Activated CD4-positive, alpha-beta T cell treated with anti-CD3 and anti-CD28 coated beads for 36 hours (primary cell): ENCODE data around the gene SDCBP2. TPM values are rescaled to one million over a fixed set of nuclear protein-coding genes. Genes with fewer than 3 reads are reported as not detected.
A peak's percentile ranks its signal among the peaks of the same experiment; 100 is the strongest.

Experiments used
- ATAC-seq: fragments of 200-7000 bp; cut with Tn5 transposase; one replicate; pipeline ENCODE4 v1.10.0; 2021; ENCODE audit warnings: mild to moderate bottlenecking, moderate library complexity
- CTCF ChIA-PET: fragments of 350-600 bp; sonication (Branson Sonifier 250); formaldehyde crosslinking; loops from one replicate; lab custom pipeline; 2021; ENCODE audit warnings: antibody characterized with exemption; lab: Charles Lee
- POLR2A ChIA-PET: fragments of 350-600 bp; sonication (Branson Sonifier 250); formaldehyde crosslinking; loops from one replicate; lab custom pipeline; 2021; ENCODE audit warnings: antibody characterized with exemption, inconsistent platforms; lab: Charles Lee
- DNase-seq: peaks from one replicate; pipeline ENCODE4 v3.0.0-alpha.2; 2020
- H3K27ac Mint-ChIP-seq: one replicate; pipeline ENCODE4 v1.8.0; 2021; ENCODE audit warnings: mixed read lengths
- H3K27me3 Mint-ChIP-seq: one replicate; pipeline ENCODE4 v1.8.0; 2021; ENCODE audit warnings: mixed read lengths
- H3K36me3 Mint-ChIP-seq: one replicate; pipeline ENCODE4 v1.8.0; 2021; ENCODE audit warnings: low read depth, mixed read lengths
- H3K4me1 Mint-ChIP-seq: one replicate; pipeline ENCODE4 v1.8.0; 2021; ENCODE audit warnings: mixed read lengths
- H3K4me3 Mint-ChIP-seq: one replicate; pipeline ENCODE4 v1.8.0; 2021; ENCODE audit warnings: mild to moderate bottlenecking, moderate library complexity, mixed read lengths
- H3K9me3 Mint-ChIP-seq: one replicate; pipeline ENCODE4 v1.8.0; 2021; ENCODE audit warnings: low read depth, mixed read lengths
- intact Hi-C, 2 experiments: fragments of 100-400 bp; cut with DNase I in 1 of 2; cut with micrococcal nuclease in 1 of 2; formaldehyde crosslinking; loops; one replicate each; pipeline versions ENCODE4 v1.14.2 to v1.15.1; 2022 to 2024; cut with DNase I, micrococcal nuclease
- total RNA-seq, 2 experiments: library from RNA; stranded (reverse); gene quantifications; one replicate each; pipeline ENCODE4 v1.2.3, GENCODE V29; 2021

The SDCBP2 gene
- total RNA-seq, 2 experiments from 2014 or later = 2.8 to 3.2 TPM

- CTCF ChIA-PET = no interaction called here
- no peak overlapping the region for H3K4me3 Mint-ChIP-seq
- no peaks in the 10 kb centered on the region for H3K27me3 Mint-ChIP-seq
- H3K27ac Mint-ChIP-seq = no peak overlapping the region
- H3K4me1 Mint-ChIP-seq = peaks cover 6% of the 10 kb centered on the region
- DNase-seq = no peak
- no peaks in the 10 kb centered on the region for H3K36me3 Mint-ChIP-seq
- intact Hi-C loops = no loop called here
- POLR2A ChIA-PET = no interaction called here
- ATAC-seq = no peak
- H3K9me3 Mint-ChIP-seq = no peaks in the 10 kb centered on the region
These were observed 34.4 kb downstream of the SDCBP2 start for GRCh38 chr20:1294497-1294896.

GRCh38 chr20:1293641-1294379, 35.1 kb downstream of the SDCBP2 start:
- ATAC-seq (no peak), DNase-seq (no peak)
- H3K27ac Mint-ChIP-seq = no peak overlapping the region
- POLR2A ChIA-PET = no interaction called here
- H3K36me3 Mint-ChIP-seq = no peaks in the 10 kb centered on the region
- H3K9me3 Mint-ChIP-seq = no peaks in the 10 kb centered on the region
- peaks cover 6% of the 10 kb centered on the region for H3K4me1 Mint-ChIP-seq
- intact Hi-C loops = no loop called here
- no peak overlapping the region for H3K4me3 Mint-ChIP-seq
- CTCF ChIA-PET = no interaction called here
- H3K27me3 Mint-ChIP-seq = no peaks in the 10 kb centered on the region

GRCh38 chr20:1292620-1293019, 36.3 kb downstream of the SDCBP2 start:
- no peaks in the 10 kb centered on the region for H3K9me3 Mint-ChIP-seq
- ATAC-seq (no peak), DNase-seq (no peak)
- intact Hi-C loops = no loop called here
- ChIA-PET CTCF (interaction anchor here (0.6 kb wide), 1 partner anchor 244 kb away, joined by 3 read pairs; no protein-coding TSS in a partner anchor), POLR2A (no interaction called here)
- H3K27me3 Mint-ChIP-seq = no peaks in the 10 kb centered on the region
- H3K4me1 Mint-ChIP-seq = peaks cover 13% of the 10 kb centered on the region
- H3K27ac Mint-ChIP-seq = no peak overlapping the region
- H3K36me3 Mint-ChIP-seq = no peaks in the 10 kb centered on the region
- no peak overlapping the region for H3K4me3 Mint-ChIP-seq

- no peaks in the 10 kb centered on the region for H3K9me3 Mint-ChIP-seq
- no peaks in the 10 kb centered on the region for H3K27me3 Mint-ChIP-seq
- H3K4me1 Mint-ChIP-seq = peaks cover 26% of the 10 kb centered on the region
- ChIA-PET POLR2A (no interaction called here), CTCF (interaction anchor here (0.7 to 1.5 kb wide), 5 partner anchors 9 to 16 kb away, joined by 3 to 4 read pairs (median 4); no protein-coding TSS in a partner anchor)
- no peak for DNase-seq
- H3K27ac Mint-ChIP-seq = no peak overlapping the region
- H3K36me3 Mint-ChIP-seq = no peaks in the 10 kb centered on the region
- ATAC-seq = no peak
- intact Hi-C loops = no loop called here
- H3K4me3 Mint-ChIP-seq = no peak overlapping the region
These were observed 37.7 kb downstream of the SDCBP2 start for GRCh38 chr20:1291191-1291741.

GRCh38 chr20:1287787-1288569, 41.0 kb downstream of the SDCBP2 start:
- ChIA-PET CTCF (interaction anchor here (0.9 kb wide), 1 partner anchor 13 kb away, joined by 3 read pairs; no protein-coding TSS in a partner anchor), POLR2A (no interaction called here)
- peaks cover 54% of the 10 kb centered on the region for H3K4me1 Mint-ChIP-seq
- H3K36me3 Mint-ChIP-seq = no peaks in the 10 kb centered on the region
- intact Hi-C loops = no loop called here
- H3K27me3 Mint-ChIP-seq = no peaks in the 10 kb centered on the region
- peak overlapping the region; percentile 80 for H3K27ac Mint-ChIP-seq
- DNase-seq (no peak), ATAC-seq (no peak)
- no peak overlapping the region for H3K4me3 Mint-ChIP-seq
- no peaks in the 10 kb centered on the region for H3K9me3 Mint-ChIP-seq

- Mint-ChIP-seq H3K36me3 (no peaks in the 10 kb centered on the region), H3K27me3 (no peaks in the 10 kb centered on the region), H3K27ac (peak overlapping the region; percentile 80), H3K9me3 (no peaks in the 10 kb centered on the region), H3K4me1 (peaks cover 57% of the 10 kb centered on the region), H3K4me3 (peak overlapping the region; percentile 43)
- ChIA-PET CTCF (interaction anchor here (0.9 kb wide), 2 partner anchors 12 to 13 kb away, joined by 3 to 4 read pairs; no protein-coding TSS in a partner anchor), POLR2A (no interaction called here)
- DNase-seq (peak; percentile 31), ATAC-seq (peak; percentile 87)
- intact Hi-C loops = no loop called here
These were observed 41.6 kb downstream of the SDCBP2 start for GRCh38 chr20:1287306-1287705.

GRCh38 chr20:1286267-1287024, 42.5 kb downstream of the SDCBP2 start:
- POLR2A ChIA-PET = no interaction called here
- ATAC-seq (peak; percentile 28), DNase-seq (no peak)
- peak overlapping the region; percentile 80 for H3K27ac Mint-ChIP-seq
- peak overlapping the region; percentile 17 for H3K4me3 Mint-ChIP-seq
- CTCF ChIA-PET = interaction anchor here (0.7 to 1.2 kb wide), 5 partner anchors 12 to 490 kb away, joined by 3 to 4 read pairs (median 3); no protein-coding TSS in a partner anchor
- no peaks in the 10 kb centered on the region for H3K36me3 Mint-ChIP-seq
- peaks cover 60% of the 10 kb centered on the region for H3K4me1 Mint-ChIP-seq
- intact Hi-C loops = no loop called here
- no peaks in the 10 kb centered on the region for H3K27me3 Mint-ChIP-seq
- H3K9me3 Mint-ChIP-seq = no peaks in the 10 kb centered on the region

- Mint-ChIP-seq H3K27ac (no peak overlapping the region), H3K4me1 (peaks cover 59% of the 10 kb centered on the region), H3K27me3 (no peaks in the 10 kb centered on the region), H3K4me3 (no peak overlapping the region), H3K36me3 (no peaks in the 10 kb centered on the region), H3K9me3 (no peaks in the 10 kb centered on the region)
- intact Hi-C loops = no loop called here
- DNase-seq (no peak), ATAC-seq (no peak)
- ChIA-PET POLR2A (interaction anchor here (0.7 to 1.2 kb wide), 2 partner anchors 13 to 14 kb away, joined by 3 to 4 read pairs; no protein-coding TSS in a partner anchor), CTCF (interaction anchor here (0.8 to 1.5 kb wide), 2 partner anchors 14 to 25 kb away, joined by 3 read pairs; no protein-coding TSS in a partner anchor)
These were observed 45.1 kb downstream of the SDCBP2 start for GRCh38 chr20:1283522-1284510.

- H3K27ac Mint-ChIP-seq = no peak overlapping the region
- CTCF ChIA-PET = interaction anchor here (0.7 to 1.5 kb wide), 4 partner anchors 9 to 279 kb away, joined by 3 to 4 read pairs (median 3); no protein-coding TSS in a partner anchor
- intact Hi-C loops = no loop called here
- POLR2A ChIA-PET = interaction anchor here (1.2 kb wide), 1 partner anchor 12 kb away, joined by 3 read pairs; no protein-coding TSS in a partner anchor
- DNase-seq = no peak
- peaks cover 56% of the 10 kb centered on the region for H3K4me1 Mint-ChIP-seq
- no peak overlapping the region for H3K4me3 Mint-ChIP-seq
- no peaks in the 10 kb centered on the region for H3K27me3 Mint-ChIP-seq
- no peaks in the 10 kb centered on the region for H3K9me3 Mint-ChIP-seq
- no peak for ATAC-seq
- H3K36me3 Mint-ChIP-seq = no peaks in the 10 kb centered on the region
These were observed 46.0 kb downstream of the SDCBP2 start for GRCh38 chr20:1282966-1283365.
